A549 (cell line): Measurements from ENCODE around the gene PBX1. TPM values are rescaled to one million over a fixed set of nuclear protein-coding genes. Genes with fewer than 3 reads are reported as not detected.

Experiments used
- ATAC-seq, 2 experiments: fragments of 200-7000 bp in 1 of 2; fragments of >200 bp in 1 of 2; cut with Nextera tagmentation in 1 of 2; cut with Tn5 transposase in 1 of 2; 3 replicates each; pipeline versions ENCODE4 v1.8.0 to v1.9.1; 2018 to 2020; ENCODE audit warnings: mild to moderate bottlenecking in 1 of 2, moderate library complexity in 1 of 2
- CTCF ChIA-PET: fragments of 300-600 bp; sonication (Branson Sonifier 250); formaldehyde crosslinking; extraction: SDS; loops from one replicate; lab custom pipeline; 2021; ENCODE audit warnings: antibody characterized with exemption, inconsistent platforms; lab: Yijun Ruan, JAX
- POLR2A ChIA-PET: fragments of 350-600 bp; formaldehyde crosslinking; extraction: SDS; loops from one replicate; lab custom pipeline; 2021; ENCODE audit warnings: antibody characterized with exemption, inconsistent platforms; lab: Yijun Ruan, JAX
- DNase-seq, 2 experiments: peaks; one replicate each; pipeline versions ENCODE4 v3.0.0 to v3.0.0-alpha.2; 2011 to 2016; ENCODE audit warnings: low read depth in 1 of 2, low spot score in 1 of 2
- FAIRE-seq: peaks from 2 replicates; lab custom pipeline; 2011; peaks lifted over from hg19 to GRCh38; lab: Jason Lieb, UNC
- H3K27ac ChIP-seq, 2 experiments: fragments of >200 bp; sonication (Bioruptor Twin); formaldehyde crosslinking; 3 replicates each; pipeline ENCODE4 v1.5.1; 2016 to 2017
- H3K4me1 ChIP-seq: fragments of >200 bp; sonication (Bioruptor Twin); formaldehyde crosslinking; 3 replicates; pipeline ENCODE4 v1.6.1; 2016
- H3K4me2 ChIP-seq: fragments of >200 bp; sonication (Bioruptor Twin); formaldehyde crosslinking; 3 replicates; pipeline ENCODE4 v1.6.1; 2016
- H3K4me3 ChIP-seq: fragments of >200 bp; sonication (Bioruptor Twin); formaldehyde crosslinking; 3 replicates; pipeline ENCODE4 v1.5.1; 2016
- H3K9me3 ChIP-seq: fragments of >200 bp; sonication (Bioruptor Twin); formaldehyde crosslinking; 3 replicates; pipeline ENCODE4 v1.6.1; 2016
- CEBPB ChIP-seq, 2 experiments: fragments of >200 bp in 1 of 2; sonication (Bioruptor Twin) in 1 of 2; formaldehyde crosslinking in 1 of 2; IDR thresholded peaks; 2 replicates each; pipeline ENCODE4 v1.6.1; 2012 to 2016
- EHF ChIP-seq: fragments of 250-450 bp; sonication (Bioruptor Pico); IDR thresholded peaks from 2 replicates; pipeline ENCODE4 v1.5.0; 2020; ENCODE audit warnings: mild to moderate bottlenecking
- EHMT2 ChIP-seq: fragments of 200-600 bp; sonication (generic); IDR thresholded peaks from 2 replicates; pipeline ENCODE4 v1.6.1; 2016; ENCODE audit warnings: antibody characterized with exemption, low read depth, mild to moderate bottlenecking, moderate library complexity
- EP300 ChIP-seq, 2 experiments: fragments of >200 bp; sonication (Bioruptor Twin); formaldehyde crosslinking; IDR thresholded peaks; 2 replicates in 1 of 2; 3 replicates in 1 of 2; pipeline ENCODE4 v1.6.1; 2016 to 2017
- ESRRA ChIP-seq: fragments of 150-350 bp; IDR thresholded peaks from 2 replicates; pipeline ENCODE4 v1.6.1; 2014; ENCODE audit warnings: mild to moderate bottlenecking, low read length, borderline replicate concordance
- FOSB ChIP-seq: fragments of 250-450 bp; sonication (Bioruptor Pico); IDR thresholded peaks from 2 replicates; pipeline ENCODE4 v1.5.0; 2020; ENCODE audit warnings: mild to moderate bottlenecking, moderate library complexity
- FOXS1 ChIP-seq: fragments of 250-450 bp; sonication (Bioruptor Pico); IDR thresholded peaks from 2 replicates; pipeline ENCODE4 v1.5.0; 2020; ENCODE audit warnings: mild to moderate bottlenecking, moderate library complexity
- GATA3 ChIP-seq: IDR thresholded peaks from 2 replicates; pipeline ENCODE4 v1.6.1; 2012; ENCODE audit warnings: borderline replicate concordance
- HDAC2 ChIP-seq: fragments of 200-600 bp; sonication (generic); IDR thresholded peaks from 2 replicates; pipeline ENCODE4 v1.6.1; 2016
- HEYL ChIP-seq: fragments of 250-450 bp; sonication (Bioruptor Pico); IDR thresholded peaks from 2 replicates; pipeline ENCODE4 v1.8.0; 2021; ENCODE audit warnings: mild to moderate bottlenecking, moderate library complexity
- HOXB13 ChIP-seq: fragments of 250-450 bp; sonication (Bioruptor Pico); IDR thresholded peaks from 2 replicates; pipeline ENCODE4 v1.5.0; 2020; ENCODE audit warnings: low read depth, mild to moderate bottlenecking, moderate library complexity
- KDM1A ChIP-seq: fragments of 200-600 bp; sonication (generic); IDR thresholded peaks from 2 replicates; pipeline ENCODE4 v1.6.1; 2016; ENCODE audit warnings: low read depth, mild to moderate bottlenecking
- KDM5A ChIP-seq: fragments of 200-600 bp; sonication (generic); IDR thresholded peaks from 2 replicates; pipeline ENCODE4 v1.6.1; 2016; ENCODE audit warnings: antibody characterized with exemption, mild to moderate bottlenecking
- MAFK ChIP-seq: fragments of 450-650 bp; IDR thresholded peaks from 2 replicates; pipeline ENCODE4 v1.6.1; 2014; ENCODE audit not compliant: partially characterized antibody
- NPAS2 ChIP-seq: fragments of 250-450 bp; sonication (Bioruptor Pico); IDR thresholded peaks from 2 replicates; pipeline ENCODE4 v1.8.0; 2022; ENCODE audit warnings: mild to moderate bottlenecking, moderate library complexity, borderline replicate concordance
- NR3C1 ChIP-seq: fragments of >200 bp; sonication (Bioruptor Twin); formaldehyde crosslinking; IDR thresholded peaks from 3 replicates; pipeline ENCODE4 v1.6.1; 2017
- PHF8 ChIP-seq: fragments of 200-600 bp; sonication (generic); IDR thresholded peaks from 2 replicates; pipeline ENCODE4 v1.6.1; 2016; ENCODE audit warnings: low read depth, mild to moderate bottlenecking, antibody characterized with exemption, moderate library complexity, borderline replicate concordance
- POLR2AphosphoS2 ChIP-seq: conservative IDR thresholded peaks from 2 replicates; pipeline ENCODE4 v1.6.1; 2012; ENCODE audit warnings: low read length, improper control_type of control experiment, inconsistent platforms
- RARB ChIP-seq: fragments of 250-450 bp; sonication (Bioruptor Pico); IDR thresholded peaks from 2 replicates; pipeline ENCODE4 v1.8.0; 2021; ENCODE audit warnings: mild to moderate bottlenecking, moderate library complexity
- RCOR1 ChIP-seq: fragments of 150-350 bp; IDR thresholded peaks from 2 replicates; pipeline ENCODE4 v1.6.1; 2014; ENCODE audit warnings: antibody characterized with exemption, low read length, low read depth
- SMC3 ChIP-seq: fragments of >200 bp; sonication (Bioruptor Twin); formaldehyde crosslinking; IDR thresholded peaks from 3 replicates; pipeline ENCODE4 v1.6.1; 2018; ENCODE audit warnings: inconsistent platforms
- SREBF2 ChIP-seq: fragments of 450-650 bp; IDR thresholded peaks from 2 replicates; pipeline ENCODE4 v1.6.1; 2014; ENCODE audit warnings: mild to moderate bottlenecking, moderate library complexity
- TFCP2L1 ChIP-seq: fragments of 250-450 bp; sonication (Bioruptor Pico); IDR thresholded peaks from 2 replicates; pipeline ENCODE4 v1.5.0; 2021; ENCODE audit warnings: mild to moderate bottlenecking
- TP53 ChIP-seq: fragments of 250-450 bp; sonication (Bioruptor Pico); IDR thresholded peaks from 2 replicates; pipeline ENCODE4 v1.5.0; 2021; ENCODE audit warnings: mild to moderate bottlenecking, moderate library complexity
- WGBS: methylation state at CpG from one replicate; pipeline ENCODE4 v1.1.6; 2017; ENCODE audit errors: missing lambda C conversion rate; 5-methylcytosine and 5-hydroxymethylcytosine counted together
- polyA plus RNA-seq, 4 experiments: library from polyadenylated mRNA; depleted of rRNA in 3 of 4; stranded (reverse); fragments of >200 nt; fragmentation: RNase III in 1 of 4; extraction: RNeasy Plus Mini Kit Qiagen cat#74134 plus additional on column Dnase treatment in 1 of 4; gene quantifications; 2 replicates in 3 of 4; 3 replicates in 1 of 4; pipeline ENCODE4 v1.2.3, GENCODE V29; 2011 to 2017
- TF ChIP-seq, protein P1 (sequence below): IDR thresholded peaks from 2 replicates; pipeline ENCODE4 v1.6.1; 2012
- TF ChIP-seq, protein P2 (sequence below): fragments of >200 bp; sonication (Bioruptor Twin); formaldehyde crosslinking; IDR thresholded peaks from 3 replicates; pipeline ENCODE4 v1.5.1; 2016
- TF ChIP-seq, protein P3 (sequence below): fragments of 200-600 bp; sonication (generic); IDR thresholded peaks from 2 replicates; pipeline ENCODE4 v1.6.1; 2016; ENCODE audit warnings: antibody characterized with exemption, mild to moderate bottlenecking, moderate library complexity
- TF ChIP-seq, protein P4 (sequence below): IDR thresholded peaks from 2 replicates; pipeline ENCODE4 v1.6.1; 2012; ENCODE audit warnings: low read depth, borderline replicate concordance
- TF ChIP-seq, protein P5 (sequence below): IDR thresholded peaks from 2 replicates; pipeline ENCODE4 v1.6.1; 2012
- TF ChIP-seq, protein P6 (sequence below): fragments of 250-450 bp; sonication (Bioruptor Pico); IDR thresholded peaks from 2 replicates; pipeline ENCODE4 v1.5.0; 2020; ENCODE audit warnings: low read depth, mild to moderate bottlenecking, moderate library complexity

The PBX1 gene
- polyA plus RNA-seq, 2 of the 4 experiments (the other 2 are of a cell fraction) = 47.8 to 61.5 TPM

DNA sequence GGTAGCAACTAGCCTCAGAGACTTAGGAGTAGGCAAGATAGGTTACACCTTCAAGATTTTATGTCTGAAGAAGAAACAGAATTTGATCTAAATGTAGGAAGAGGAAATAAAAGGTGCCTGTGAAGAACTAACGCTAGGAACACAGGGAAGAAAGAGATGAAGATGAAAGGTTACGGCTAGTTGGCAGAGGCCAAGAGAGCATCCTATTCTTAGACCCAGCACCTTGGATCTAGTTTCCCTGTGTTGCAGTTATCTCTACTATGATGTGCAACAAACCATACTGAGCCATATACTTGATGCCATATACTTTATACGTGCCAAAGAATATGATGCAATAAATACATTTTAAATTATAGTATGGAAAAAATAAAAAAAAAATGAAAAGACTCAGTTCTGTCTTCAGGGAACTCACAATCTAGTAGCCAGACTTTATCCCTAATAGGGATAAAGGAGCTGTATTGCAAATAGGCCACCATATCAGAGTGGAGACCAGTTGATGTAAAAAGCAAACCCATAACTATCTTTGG lies 181.1 kb downstream of the PBX1 start (continued):
- no peak for TF ChIP-seq FOXS1
- TF ChIP-seq CEBPB (IDR thresholded peaks at IDR 0.05) = no peak
- TF ChIP-seq, protein P1, sequence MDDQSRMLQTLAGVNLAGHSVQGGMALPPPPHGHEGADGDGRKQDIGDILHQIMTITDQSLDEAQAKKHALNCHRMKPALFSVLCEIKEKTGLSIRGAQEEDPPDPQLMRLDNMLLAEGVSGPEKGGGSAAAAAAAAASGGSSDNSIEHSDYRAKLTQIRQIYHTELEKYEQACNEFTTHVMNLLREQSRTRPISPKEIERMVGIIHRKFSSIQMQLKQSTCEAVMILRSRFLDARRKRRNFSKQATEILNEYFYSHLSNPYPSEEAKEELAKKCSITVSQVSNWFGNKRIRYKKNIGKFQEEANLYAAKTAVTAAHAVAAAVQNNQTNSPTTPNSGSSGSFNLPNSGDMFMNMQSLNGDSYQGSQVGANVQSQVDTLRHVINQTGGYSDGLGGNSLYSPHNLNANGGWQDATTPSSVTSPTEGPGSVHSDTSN = no peak

DNA sequence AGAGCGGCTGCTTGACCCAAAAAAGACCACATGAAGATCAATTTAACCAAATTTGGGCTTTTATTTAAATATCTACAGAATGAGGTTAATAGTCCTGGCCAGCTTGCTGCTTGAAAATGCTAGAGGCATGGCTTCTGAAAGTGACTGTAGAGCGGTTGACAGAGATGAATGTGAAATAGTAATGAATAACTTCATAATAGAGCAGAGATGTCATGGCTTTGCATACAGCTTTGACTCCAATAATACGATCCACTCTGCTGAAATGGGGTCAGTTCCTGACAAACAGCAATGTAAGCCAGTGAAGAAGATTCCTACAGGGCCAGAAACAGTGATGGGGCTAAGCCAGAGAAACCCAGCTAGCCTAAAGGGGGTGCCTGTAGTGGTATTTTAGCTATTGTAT lies 183.8 kb downstream of the PBX1 start:
- ATAC-seq (no peak), FAIRE-seq (no peak), DNase-seq (no peak)
- Histone ChIP-seq H3K4me1 (peaks cover 38% of the 10 kb centered on the region), H3K9me3 (no peaks in the 10 kb centered on the region), H3K27ac (peak overlapping the region in 1 of 2 experiments; percentile 90; a peak in 3 of 6 replicates), H3K4me3 (no peak overlapping the region), H3K4me2 (no peak overlapping the region)
- TF ChIP-seq NR3C1 (no peak), SREBF2 (no peak), GATA3 (no peak), ESRRA (no peak), FOSB (CRISPR knock-in tag) (no peak), EHF (no peak), POLR2AphosphoS2 (no peak), KDM5A (no peak), SMC3 (no peak), NPAS2 (CRISPR knock-in tag) (no peak), TFCP2L1 (no peak), KDM1A (no peak), EP300 (IDR thresholded peaks at IDR 0.05) (no peak), EHMT2 (no peak), MAFK (no peak), TP53 (CRISPR knock-in tag) (no peak), HEYL (no peak), RARB (no peak), PHF8 (no peak)
- TF ChIP-seq, protein P2, sequence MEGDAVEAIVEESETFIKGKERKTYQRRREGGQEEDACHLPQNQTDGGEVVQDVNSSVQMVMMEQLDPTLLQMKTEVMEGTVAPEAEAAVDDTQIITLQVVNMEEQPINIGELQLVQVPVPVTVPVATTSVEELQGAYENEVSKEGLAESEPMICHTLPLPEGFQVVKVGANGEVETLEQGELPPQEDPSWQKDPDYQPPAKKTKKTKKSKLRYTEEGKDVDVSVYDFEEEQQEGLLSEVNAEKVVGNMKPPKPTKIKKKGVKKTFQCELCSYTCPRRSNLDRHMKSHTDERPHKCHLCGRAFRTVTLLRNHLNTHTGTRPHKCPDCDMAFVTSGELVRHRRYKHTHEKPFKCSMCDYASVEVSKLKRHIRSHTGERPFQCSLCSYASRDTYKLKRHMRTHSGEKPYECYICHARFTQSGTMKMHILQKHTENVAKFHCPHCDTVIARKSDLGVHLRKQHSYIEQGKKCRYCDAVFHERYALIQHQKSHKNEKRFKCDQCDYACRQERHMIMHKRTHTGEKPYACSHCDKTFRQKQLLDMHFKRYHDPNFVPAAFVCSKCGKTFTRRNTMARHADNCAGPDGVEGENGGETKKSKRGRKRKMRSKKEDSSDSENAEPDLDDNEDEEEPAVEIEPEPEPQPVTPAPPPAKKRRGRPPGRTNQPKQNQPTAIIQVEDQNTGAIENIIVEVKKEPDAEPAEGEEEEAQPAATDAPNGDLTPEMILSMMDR = no peak
- ChIA-PET POLR2A (no interaction called here), CTCF (no interaction called here)
- 78% methylated on average over 3 of the region's 3 CpGs for WGBS

DNA sequence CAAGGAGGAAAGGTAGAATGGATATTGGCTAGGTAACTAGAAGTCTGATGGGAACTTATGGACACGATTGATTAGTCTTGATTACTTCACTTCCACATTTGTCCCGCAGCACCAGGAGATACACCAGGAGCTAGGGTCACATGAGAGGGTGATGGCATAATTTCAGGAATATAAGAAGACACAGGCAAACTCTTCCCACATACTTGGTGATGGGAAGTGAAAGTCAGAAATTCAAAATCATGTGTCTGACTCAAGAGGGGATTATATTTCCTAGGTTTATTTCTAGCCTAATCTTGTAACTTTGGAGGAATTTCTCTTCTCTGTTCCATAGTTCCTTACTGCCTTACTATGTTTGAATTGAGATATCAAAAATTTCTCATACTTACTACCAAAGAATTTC lies 185.0 kb downstream of the PBX1 start:
- Histone ChIP-seq H3K4me3 (no peak overlapping the region), H3K27ac (peak overlapping the region; percentile 25 to 90; a peak in 4 of 6 replicates), H3K4me1 (peaks cover 36% of the 10 kb centered on the region), H3K9me3 (no peaks in the 10 kb centered on the region), H3K4me2 (no peak overlapping the region)
- DNase-seq (no peak), ATAC-seq (no peak), FAIRE-seq (no peak)
- ChIA-PET POLR2A (no interaction called here), CTCF (interaction anchor here (1.3 kb wide), 1 partner anchor 22 kb away, joined by 4 read pairs; no protein-coding TSS in a partner anchor)
- 28% methylated on average over 2 of the region's 2 CpGs for WGBS
- no peak for TF ChIP-seq CEBPB (IDR thresholded peaks at IDR 0.05)
- TF ChIP-seq GATA3 = no peak
- TF ChIP-seq, protein P3, sequence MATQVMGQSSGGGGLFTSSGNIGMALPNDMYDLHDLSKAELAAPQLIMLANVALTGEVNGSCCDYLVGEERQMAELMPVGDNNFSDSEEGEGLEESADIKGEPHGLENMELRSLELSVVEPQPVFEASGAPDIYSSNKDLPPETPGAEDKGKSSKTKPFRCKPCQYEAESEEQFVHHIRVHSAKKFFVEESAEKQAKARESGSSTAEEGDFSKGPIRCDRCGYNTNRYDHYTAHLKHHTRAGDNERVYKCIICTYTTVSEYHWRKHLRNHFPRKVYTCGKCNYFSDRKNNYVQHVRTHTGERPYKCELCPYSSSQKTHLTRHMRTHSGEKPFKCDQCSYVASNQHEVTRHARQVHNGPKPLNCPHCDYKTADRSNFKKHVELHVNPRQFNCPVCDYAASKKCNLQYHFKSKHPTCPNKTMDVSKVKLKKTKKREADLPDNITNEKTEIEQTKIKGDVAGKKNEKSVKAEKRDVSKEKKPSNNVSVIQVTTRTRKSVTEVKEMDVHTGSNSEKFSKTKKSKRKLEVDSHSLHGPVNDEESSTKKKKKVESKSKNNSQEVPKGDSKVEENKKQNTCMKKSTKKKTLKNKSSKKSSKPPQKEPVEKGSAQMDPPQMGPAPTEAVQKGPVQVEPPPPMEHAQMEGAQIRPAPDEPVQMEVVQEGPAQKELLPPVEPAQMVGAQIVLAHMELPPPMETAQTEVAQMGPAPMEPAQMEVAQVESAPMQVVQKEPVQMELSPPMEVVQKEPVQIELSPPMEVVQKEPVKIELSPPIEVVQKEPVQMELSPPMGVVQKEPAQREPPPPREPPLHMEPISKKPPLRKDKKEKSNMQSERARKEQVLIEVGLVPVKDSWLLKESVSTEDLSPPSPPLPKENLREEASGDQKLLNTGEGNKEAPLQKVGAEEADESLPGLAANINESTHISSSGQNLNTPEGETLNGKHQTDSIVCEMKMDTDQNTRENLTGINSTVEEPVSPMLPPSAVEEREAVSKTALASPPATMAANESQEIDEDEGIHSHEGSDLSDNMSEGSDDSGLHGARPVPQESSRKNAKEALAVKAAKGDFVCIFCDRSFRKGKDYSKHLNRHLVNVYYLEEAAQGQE = no peak
- TF ChIP-seq HDAC2 = no peak
- TF ChIP-seq, protein P4, sequence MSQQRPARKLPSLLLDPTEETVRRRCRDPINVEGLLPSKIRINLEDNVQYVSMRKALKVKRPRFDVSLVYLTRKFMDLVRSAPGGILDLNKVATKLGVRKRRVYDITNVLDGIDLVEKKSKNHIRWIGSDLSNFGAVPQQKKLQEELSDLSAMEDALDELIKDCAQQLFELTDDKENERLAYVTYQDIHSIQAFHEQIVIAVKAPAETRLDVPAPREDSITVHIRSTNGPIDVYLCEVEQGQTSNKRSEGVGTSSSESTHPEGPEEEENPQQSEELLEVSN = no peak
- TF ChIP-seq SMC3 = no peak
- no peak for TF ChIP-seq TP53 (CRISPR knock-in tag)
- TF ChIP-seq HOXB13 = no peak
- TF ChIP-seq, protein P5, sequence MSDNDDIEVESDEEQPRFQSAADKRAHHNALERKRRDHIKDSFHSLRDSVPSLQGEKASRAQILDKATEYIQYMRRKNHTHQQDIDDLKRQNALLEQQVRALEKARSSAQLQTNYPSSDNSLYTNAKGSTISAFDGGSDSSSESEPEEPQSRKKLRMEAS = no peak
- no peak for TF ChIP-seq RCOR1
- TF ChIP-seq, protein P6, sequence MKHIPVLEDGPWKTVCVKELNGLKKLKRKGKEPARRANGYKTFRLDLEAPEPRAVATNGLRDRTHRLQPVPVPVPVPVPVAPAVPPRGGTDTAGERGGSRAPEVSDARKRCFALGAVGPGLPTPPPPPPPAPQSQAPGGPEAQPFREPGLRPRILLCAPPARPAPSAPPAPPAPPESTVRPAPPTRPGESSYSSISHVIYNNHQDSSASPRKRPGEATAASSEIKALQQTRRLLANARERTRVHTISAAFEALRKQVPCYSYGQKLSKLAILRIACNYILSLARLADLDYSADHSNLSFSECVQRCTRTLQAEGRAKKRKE = no peak
